HepG2 (cell line): ENCODE measurements around the gene RASL10A. TPM values are rescaled to one million over a fixed set of nuclear protein-coding genes. Genes with fewer than 3 reads are reported as not detected.
A peak's percentile ranks its signal among the peaks of the same experiment; 100 is the strongest.

Experiments
- ATAC-seq: fragments of 200-7000 bp; cut with Tn5 transposase; 3 replicates; pipeline ENCODE4 v1.9.1; 2020; ENCODE audit warnings: mild to moderate bottlenecking, moderate library complexity
- BruUV-seq: library from RNA; stranded (reverse); fragments of 400-500 nt; replicated peaks from 2 replicates; lab custom pipeline; 2021; lab: Mats Ljungman, UMichigan
- CTCF ChIA-PET: fragments of 300-600 bp; formaldehyde crosslinking; extraction: SDS; loops from one replicate; lab custom pipeline; 2021; ENCODE audit warnings: low total read pairs, inconsistent platforms, low intra/inter-chr PET ratio; lab: Yijun Ruan, JAX
- POLR2A ChIA-PET: fragments of 350-600 bp; sonication (Branson Sonifier 250); formaldehyde crosslinking; loops from one replicate; lab custom pipeline; 2020; ENCODE audit warnings: antibody characterized with exemption, inconsistent platforms; lab: Yijun Ruan, JAX
- DNase-seq: peaks from one replicate; pipeline ENCODE4 v3.0.0-alpha.2; 2015; ENCODE audit warnings: low spot score
- FAIRE-seq: peaks from 3 replicates; lab custom pipeline; 2011; peaks lifted over from hg19 to GRCh38; lab: Jason Lieb, UNC
- H2AFZ ChIP-seq: one replicate; pipeline ENCODE4 v1.6.1; 2011; ENCODE audit warnings: low read length, inconsistent platforms
- H3K27ac ChIP-seq: fragments of 300-600 bp; 3 replicates; pipeline ENCODE4 v1.8.0; 2011; ENCODE audit warnings: mixed run types, mild to moderate bottlenecking, mixed read lengths, low read length, inconsistent platforms; ENCODE audit not compliant: insufficient read depth; ENCODE audit errors: extremely low read length
- H3K27me3 ChIP-seq, 2 experiments: fragments of 200-600 bp in 1 of 2; 2 replicates in 1 of 2; 3 replicates in 1 of 2; pipeline versions ENCODE4 v1.6.0 to v1.8.0; 2011; ENCODE audit warnings: low read length in 2 of 2, mild to moderate bottlenecking in 2 of 2, moderate library complexity in 2 of 2, inconsistent platforms in 1 of 2; ENCODE audit not compliant: insufficient read depth in 2 of 2, control insufficient read depth in 1 of 2
- H3K36me3 ChIP-seq, 2 experiments: fragments of 200-600 bp in 1 of 2; replicated peaks in 1 of 2; 2 replicates in 1 of 2; 3 replicates in 1 of 2; pipeline versions ENCODE4 v1.5.1 to v1.8.0; 2011; ENCODE audit warnings: low read length in 2 of 2, inconsistent platforms in 1 of 2; ENCODE audit not compliant: insufficient read depth in 2 of 2, control insufficient read depth in 1 of 2
- H3K4me1 ChIP-seq: 2 replicates; pipeline ENCODE4 v1.5.1; 2012; ENCODE audit warnings: low read length, inconsistent platforms; ENCODE audit not compliant: insufficient read depth
- H3K4me2 ChIP-seq: 2 replicates; pipeline ENCODE4 v1.6.0; 2011; ENCODE audit warnings: low read depth, low read length, inconsistent platforms
- H3K4me3 ChIP-seq, 3 experiments: fragments of 200-600 bp in 1 of 3; sonication (generic), shearing (Covaris generic) in 1 of 3; replicated peaks in 1 of 3; 2 replicates each; pipeline ENCODE4 v1.5.1; 2011 to 2016; ENCODE audit warnings: low read length in 3 of 3, inconsistent platforms in 2 of 3, low read depth in 2 of 3, mild to moderate bottlenecking in 2 of 3, control low read depth in 1 of 3, mixed read lengths in 1 of 3; ENCODE audit not compliant: insufficient read depth in 1 of 3
- H3K79me2 ChIP-seq: one replicate; pipeline ENCODE4 v1.6.1; 2011; ENCODE audit warnings: low read length, inconsistent platforms; ENCODE audit not compliant: insufficient read depth
- H3K9ac ChIP-seq: 2 replicates; pipeline ENCODE4 v1.6.0; 2011; ENCODE audit warnings: mild to moderate bottlenecking, low read depth, low read length, inconsistent platforms; ENCODE audit not compliant: insufficient read depth
- H3K9me3 ChIP-seq: 2 replicates; pipeline ENCODE4 v1.5.1; 2012; ENCODE audit warnings: mild to moderate bottlenecking, low read length
- H4K20me1 ChIP-seq: 2 replicates; pipeline ENCODE4 v1.6.0; 2011; ENCODE audit warnings: inconsistent platforms, mild to moderate bottlenecking, low read length, moderate library complexity; ENCODE audit not compliant: insufficient read depth
- BHLHE40 ChIP-seq: IDR thresholded peaks from 2 replicates; pipeline ENCODE4 v1.6.1; 2011; ENCODE audit warnings: low read length, improper control_type of control experiment
- EP300 ChIP-seq, 3 experiments: sonication (generic) in 1 of 3; formaldehyde crosslinking in 1 of 3; IDR thresholded peaks; 2 replicates each; pipeline versions ENCODE4 v1.5.1 to v1.6.1; 2011 to 2020; ENCODE audit warnings: low read depth in 2 of 3, low read length in 2 of 3, borderline replicate concordance in 1 of 3, improper control_type of control experiment in 1 of 3, mild to moderate bottlenecking in 1 of 3, missing genetic modification reagents in 1 of 3, moderate library complexity in 1 of 3
- KLF9 ChIP-seq: IDR thresholded peaks from 2 replicates; pipeline ENCODE4 v1.6.1; 2016; ENCODE audit warnings: low read depth
- KMT2B ChIP-seq: IDR thresholded peaks from 2 replicates; pipeline ENCODE4 v1.6.1; 2016; ENCODE audit warnings: missing genetic modification reagents, missing compliant biosample characterization
- MTF2 ChIP-seq: sonication (generic); formaldehyde crosslinking; IDR thresholded peaks from 2 replicates; pipeline ENCODE4 v1.5.0; 2020; ENCODE audit warnings: missing genetic modification reagents, borderline replicate concordance
- NBN ChIP-seq: fragments of 450-650 bp; conservative IDR thresholded peaks from 2 replicates; pipeline ENCODE4 v1.6.1; 2017
- POLR2A ChIP-seq, 2 experiments: IDR thresholded peaks; 2 replicates each; pipeline ENCODE4 v1.6.1; 2011; ENCODE audit warnings: low read depth in 2 of 2, low read length in 2 of 2, mild to moderate bottlenecking in 1 of 2, moderate library complexity in 1 of 2; ENCODE audit not compliant: insufficient read depth in 1 of 2
- POLR2AphosphoS2 ChIP-seq: IDR thresholded peaks from 2 replicates; pipeline ENCODE4 v1.6.1; 2011; ENCODE audit warnings: low read depth, low read length, improper control_type of control experiment
- POLR2AphosphoS5 ChIP-seq: IDR thresholded peaks from 2 replicates; pipeline ENCODE4 v1.6.1; 2012; ENCODE audit warnings: low read depth, low read length
- PRMT3 ChIP-seq: sonication (generic); formaldehyde crosslinking; IDR thresholded peaks from 2 replicates; pipeline ENCODE4 v1.8.1; 2022; ENCODE audit warnings: low read depth, mild to moderate bottlenecking, moderate library complexity, missing genetic modification reagents, borderline replicate concordance
- RBFOX2 ChIP-seq: fragments of 200-400 bp; formaldehyde crosslinking; IDR thresholded peaks from 2 replicates; pipeline ENCODE4 v1.6.1; 2017; ENCODE audit warnings: low read depth, mild to moderate bottlenecking, low read length
- THAP7 ChIP-seq: sonication (generic); formaldehyde crosslinking; IDR thresholded peaks from 2 replicates; pipeline ENCODE4 v1.8.1; 2023; ENCODE audit warnings: mild to moderate bottlenecking, missing genetic modification reagents
- ZNF280D ChIP-seq: sonication (generic); formaldehyde crosslinking; IDR thresholded peaks from 2 replicates; pipeline ENCODE4 v1.5.1; 2020; ENCODE audit warnings: mild to moderate bottlenecking, missing genetic modification reagents
- ZNF619 ChIP-seq: sonication (generic); formaldehyde crosslinking; IDR thresholded peaks from 2 replicates; pipeline ENCODE4 v1.4.0; 2020; ENCODE audit warnings: mild to moderate bottlenecking, missing genetic modification reagents
- ZNF713 ChIP-seq: sonication (generic); formaldehyde crosslinking; IDR thresholded peaks from 2 replicates; pipeline ENCODE4 v1.4.0; 2020; ENCODE audit warnings: mild to moderate bottlenecking, missing genetic modification reagents
- WGBS: methylation state at CpG from one replicate; pipeline ENCODE4 v1.1.6; 2017; ENCODE audit warnings: low lambda C conversion rate; 5-methylcytosine and 5-hydroxymethylcytosine counted together
- in situ Hi-C: cut with HindIII; loops from 2 replicates; pipeline ENCODE4 v1.10.0; 2017; ENCODE audit warnings: low pct_unique_long_range_greater_than_20kb; ENCODE audit not compliant: extremely low pct_ligation_motif_present
- intact Hi-C: fragments of 100-400 bp; cut with micrococcal nuclease; formaldehyde crosslinking; loops from one replicate; pipeline ENCODE4 v1.10.0; 2022; ENCODE audit not compliant: unreplicated experiment
- polyA plus RNA-seq, 8 experiments: library from polyadenylated mRNA; depleted of rRNA in 3 of 8; stranded (reverse) in 7 of 8; unstranded in 1 of 8; fragments of >200 nt; fragmentation: Illumina TruSeq in 4 of 8; extraction: Trizol in 4 of 8; gene quantifications; 2 replicates each; pipeline versions ENCODE4 v1.2.1 to v1.2.3, GENCODE V29; 2011 to 2016; ENCODE audit warnings: low read depth in 4 of 8, missing spikeins in 1 of 8, mixed read lengths in 1 of 8; ENCODE audit not compliant: insufficient read depth in 1 of 8
- total RNA-seq, 5 experiments: library from RNA; depleted of rRNA; stranded (reverse); fragments of >200 nt; fragmentation: Illumina TruSeq; extraction: Trizol; gene quantifications; 2 replicates each; pipeline ENCODE4 v1.2.3, GENCODE V29; 2016; ENCODE audit warnings: low read depth in 1 of 5

The RASL10A gene
- total and polyA plus RNA-seq, 2 of the 13 experiments (the other 11 are each of a cell fraction or from before 2014, with no cell fraction given): 0.05 to 0.22 TPM

- Histone ChIP-seq H3K4me1 (peaks cover 22% of the 10 kb centered on the region), H3K4me2 (no peak overlapping the region), H3K36me3 (peaks cover 28 to 42% of the 10 kb centered on the region in 2 experiments), H2AFZ (no peak overlapping the region), H3K9me3 (no peaks in the 10 kb centered on the region), H3K4me3 (no peak overlapping the region), H3K27ac (no peak overlapping the region), H3K9ac (no peak overlapping the region), H4K20me1 (0 out of 2 replicates have a peak, but pooled peaks cover 9% of the 10 kb centered on the region), H3K79me2 (no peaks in the 10 kb centered on the region), H3K27me3 (no peaks in the 10 kb centered on the region)
- TF ChIP-seq BHLHE40: no peak
- no peak for TF ChIP-seq ZNF619 (CRISPR knock-in tag)
- peak in 1 of 2 experiments; percentile 32; a peak in 1 of 4 replicates for TF ChIP-seq POLR2A (IDR thresholded peaks at IDR 0.05; ENCODE audit: insufficient read depth in 1 of 2, low read depth in 2 of 2, low read length in 2 of 2)
- TF ChIP-seq ZNF713 (CRISPR knock-in tag): no peak
- TF ChIP-seq RBFOX2: 0 out of 2 replicates have a peak, but pooled peaks have one; percentile 31
- TF ChIP-seq POLR2AphosphoS2: peak; percentile 92
- TF ChIP-seq EP300 (IDR thresholded peaks at IDR 0.05; ENCODE audit: low read depth in 2 of 2, low read length in 2 of 2): no peak
- TF ChIP-seq EP300 (CRISPR knock-in tag; IDR thresholded peaks at IDR 0.05; ENCODE audit: borderline replicate concordance): 0 out of 2 replicates have a peak, but pooled peaks have one; percentile 18
- no peak for TF ChIP-seq KLF9 (CRISPR knock-in tag)
- ATAC-seq (no peak), DNase-seq (no peak), FAIRE-seq (no peak)
- in situ Hi-C loops (no loop called here), intact Hi-C loops (no loop called here)
- ChIA-PET POLR2A (no interaction called here), CTCF (no interaction called here)
- BruUV-seq: no TSS peak
- 94% methylated on average over 4 of the region's 4 CpGs for WGBS
Measured at GRCh38 chr22:29300467-29300806, 15.1 kb downstream of the RASL10A start.

- ChIA-PET POLR2A (no interaction called here), CTCF (no interaction called here)
- Histone ChIP-seq H3K9ac (no peak overlapping the region), H2AFZ (no peak overlapping the region), H3K4me3 (no peak overlapping the region), H3K27ac (no peak overlapping the region), H3K36me3 (peaks cover 28 to 53% of the 10 kb centered on the region in 2 experiments), H3K4me2 (no peak overlapping the region), H3K9me3 (no peaks in the 10 kb centered on the region), H3K79me2 (no peaks in the 10 kb centered on the region), H3K27me3 (no peaks in the 10 kb centered on the region), H4K20me1 (0 out of 2 replicates have a peak, but pooled peaks cover 9% of the 10 kb centered on the region), H3K4me1 (peaks cover 18% of the 10 kb centered on the region)
- intact Hi-C loops: no loop called here
- in situ Hi-C loops: no loop called here
- no peak for DNase-seq
- 95% methylated on average over 19 of the region's 19 CpGs for WGBS
- no peak for FAIRE-seq
- no peak for ATAC-seq
- BruUV-seq: TSS peak; percentile 63
- TF ChIP-seq THAP7 (CRISPR knock-in tag) (no peak), KMT2B (CRISPR knock-in tag) (no peak), ZNF280D (CRISPR knock-in tag) (no peak), NBN (no peak), PRMT3 (no peak), POLR2AphosphoS5 (peak; percentile 13; the same call in 1 of the 2 replicates), MTF2 (no peak)
Measured at GRCh38 chr22:29299136-29299900, 16.2 kb downstream of the RASL10A start.
